HUES48 (cell line): Measurements from ENCODE around the gene LZTS2.

Experiments used
- H3K27ac ChIP-seq: one replicate; pipeline ENCODE4 v1.7.0; 2013; ENCODE audit warnings: low read depth, low read length, inconsistent platforms
- H3K27me3 ChIP-seq: 2 replicates; pipeline ENCODE4 v1.6.1; 2013; ENCODE audit warnings: mild to moderate bottlenecking, low read length; ENCODE audit not compliant: control insufficient read depth, insufficient read depth
- H3K36me3 ChIP-seq: 2 replicates; pipeline ENCODE4 v1.6.1; 2013; ENCODE audit warnings: low read length; ENCODE audit not compliant: control insufficient read depth, insufficient read depth
- H3K4me1 ChIP-seq: 2 replicates; pipeline ENCODE4 v1.6.1; 2013; ENCODE audit warnings: mild to moderate bottlenecking, low read length; ENCODE audit not compliant: control insufficient read depth, insufficient read depth
- H3K4me3 ChIP-seq: 2 replicates; pipeline ENCODE4 v1.5.1; 2013; ENCODE audit warnings: mild to moderate bottlenecking, low read depth, low read length
- H3K9ac ChIP-seq: 2 replicates; pipeline ENCODE4 v1.6.1; 2013; ENCODE audit warnings: mild to moderate bottlenecking, low read depth, low read length, moderate library complexity
- H3K9me3 ChIP-seq: 2 replicates; pipeline ENCODE4 v1.6.1; 2013; ENCODE audit warnings: low read length; ENCODE audit not compliant: control insufficient read depth, insufficient read depth

The LZTS2 gene

GRCh38 chr10:101036726-101037125 is 37.1 kb downstream of the LZTS2 start:
- no peaks in the 10 kb centered on the region for H3K36me3 ChIP-seq
- no peak overlapping the region for H3K4me3 ChIP-seq
- no peaks in the 10 kb centered on the region for H3K9me3 ChIP-seq
- peaks cover 9% of the 10 kb centered on the region for H3K4me1 ChIP-seq
- H3K27ac ChIP-seq: no peak overlapping the region
- no peak overlapping the region for H3K9ac ChIP-seq
- peaks cover 38% of the 10 kb centered on the region for H3K27me3 ChIP-seq

GRCh38 chr10:101038484-101038883 is 38.9 kb downstream of the LZTS2 start:
- Histone ChIP-seq H3K9ac (no peak overlapping the region), H3K4me3 (no peak overlapping the region), H3K36me3 (no peaks in the 10 kb centered on the region), H3K4me1 (peaks cover 8% of the 10 kb centered on the region), H3K27ac (no peak overlapping the region), H3K27me3 (peaks cover 25% of the 10 kb centered on the region), H3K9me3 (no peaks in the 10 kb centered on the region)

GRCh38 chr10:101040061-101040460 is 40.5 kb downstream of the LZTS2 start:
- H3K9ac ChIP-seq: no peak overlapping the region
- H3K4me3 ChIP-seq: no peak overlapping the region
- H3K27me3 ChIP-seq: peaks cover 27% of the 10 kb centered on the region
- no peaks in the 10 kb centered on the region for H3K36me3 ChIP-seq
- H3K4me1 ChIP-seq: peaks cover 11% of the 10 kb centered on the region
- no peaks in the 10 kb centered on the region for H3K9me3 ChIP-seq
- no peak overlapping the region for H3K27ac ChIP-seq

GRCh38 chr10:101040851-101041250 is 41.2 kb downstream of the LZTS2 start:
- Histone ChIP-seq H3K4me1 (peaks cover 11% of the 10 kb centered on the region), H3K4me3 (no peak overlapping the region), H3K9me3 (no peaks in the 10 kb centered on the region), H3K9ac (no peak overlapping the region), H3K27ac (no peak overlapping the region), H3K36me3 (no peaks in the 10 kb centered on the region), H3K27me3 (peaks cover 30% of the 10 kb centered on the region)

GRCh38 chr10:101041252-101041761 is 41.7 kb downstream of the LZTS2 start:
- no peak overlapping the region for H3K27ac ChIP-seq
- no peaks in the 10 kb centered on the region for H3K9me3 ChIP-seq
- H3K9ac ChIP-seq: no peak overlapping the region
- peaks cover 11% of the 10 kb centered on the region for H3K4me1 ChIP-seq
- H3K36me3 ChIP-seq: no peaks in the 10 kb centered on the region
- peaks cover 31% of the 10 kb centered on the region for H3K27me3 ChIP-seq
- no peak overlapping the region for H3K4me3 ChIP-seq

GRCh38 chr10:101042118-101042517 is 42.5 kb downstream of the LZTS2 start:
- Histone ChIP-seq H3K27ac (no peak overlapping the region), H3K36me3 (no peaks in the 10 kb centered on the region), H3K9ac (no peak overlapping the region), H3K27me3 (peaks cover 39% of the 10 kb centered on the region), H3K4me1 (peaks cover 18% of the 10 kb centered on the region), H3K9me3 (no peaks in the 10 kb centered on the region), H3K4me3 (peak overlapping the region; percentile 76; the same call in 1 of the 2 replicates)

- Histone ChIP-seq H3K4me1 (peaks cover 21% of the 10 kb centered on the region), H3K27ac (peak overlapping the region; percentile 61), H3K27me3 (peaks cover 46% of the 10 kb centered on the region)
Observed at GRCh38 chr10:101042667-101043362, 43.2 kb downstream of the LZTS2 start.

GRCh38 chr10:101043363-101043707 is 43.7 kb downstream of the LZTS2 start:
- Histone ChIP-seq H3K9me3 (no peaks in the 10 kb centered on the region), H3K36me3 (no peaks in the 10 kb centered on the region), H3K4me3 (peak overlapping the region; percentile 76), H3K4me1 (peaks cover 23% of the 10 kb centered on the region), H3K27ac (peak overlapping the region; percentile 61), H3K9ac (peak overlapping the region; percentile 24; the same call in 1 of the 2 replicates), H3K27me3 (peaks cover 51% of the 10 kb centered on the region)

More at GRCh38 chr10:101042667-101043362, 43.2 kb downstream of the LZTS2 start:
- peak overlapping the region; percentile 76 for H3K4me3 ChIP-seq
- peak overlapping the region; percentile 24; the same call in 1 of the 2 replicates for H3K9ac ChIP-seq
- no peaks in the 10 kb centered on the region for H3K36me3 ChIP-seq
- H3K9me3 ChIP-seq: no peaks in the 10 kb centered on the region

- H3K4me3 ChIP-seq: no peak overlapping the region
- H3K36me3 ChIP-seq: no peaks in the 10 kb centered on the region
- no peak overlapping the region for H3K9ac ChIP-seq
- H3K27ac ChIP-seq: no peak overlapping the region
- H3K27me3 ChIP-seq: peaks cover 59% of the 10 kb centered on the region
- no peaks in the 10 kb centered on the region for H3K9me3 ChIP-seq
- H3K4me1 ChIP-seq: peaks cover 31% of the 10 kb centered on the region
Observed at GRCh38 chr10:101044117-101044516, 44.5 kb downstream of the LZTS2 start.

- peaks cover 84% of the 10 kb centered on the region for H3K27me3 ChIP-seq
- peak overlapping the region; percentile 8; the same call in 1 of the 2 replicates for H3K4me3 ChIP-seq
- no peak overlapping the region for H3K27ac ChIP-seq
- H3K36me3 ChIP-seq: no peaks in the 10 kb centered on the region
- H3K9ac ChIP-seq: no peak overlapping the region
- H3K9me3 ChIP-seq: no peaks in the 10 kb centered on the region
- H3K4me1 ChIP-seq: peaks cover 38% of the 10 kb centered on the region
Observed at GRCh38 chr10:101046332-101047238, 47.0 kb downstream of the LZTS2 start.

GRCh38 chr10:101047268-101047667 is 47.7 kb downstream of the LZTS2 start:
- peaks cover 91% of the 10 kb centered on the region for H3K27me3 ChIP-seq
- H3K4me3 ChIP-seq: peak overlapping the region; percentile 8; the same call in 1 of the 2 replicates
- H3K36me3 ChIP-seq: no peaks in the 10 kb centered on the region
- no peak overlapping the region for H3K9ac ChIP-seq
- no peaks in the 10 kb centered on the region for H3K9me3 ChIP-seq
- H3K27ac ChIP-seq: no peak overlapping the region
- H3K4me1 ChIP-seq: peaks cover 37% of the 10 kb centered on the region
